Stomach (tissue), 9 donors: ENCODE measurements around the gene KCNQ5. TPM values are rescaled to one million over a fixed set of nuclear protein-coding genes. Genes with fewer than 3 reads are reported as not detected.

Experiments
- DNase-seq, 2 donors: peaks; one replicate each; pipeline versions ENCODE4 v3.0.0 to v3.0.0-alpha.2; 2013 to 2019
- H3K27ac ChIP-seq, 5 donors: fragments of 200-600 bp in 4 of 5; sonication (generic) in 4 of 5; one replicate each; pipeline ENCODE4 v1.5.1; 2013 to 2019; ENCODE audit warnings: mild to moderate bottlenecking in 1 of 5, moderate library complexity in 1 of 5
- H3K27me3 ChIP-seq, 3 donors: fragments of 200-600 bp; sonication (generic); one replicate each; pipeline ENCODE4 v1.5.1; 2017 to 2019; ENCODE audit warnings: mixed run types in 1 of 3
- H3K36me3 ChIP-seq, 4 donors: fragments of 200-600 bp; sonication (generic); 1 replicate in 3 of 4; 2 replicates in 1 of 4; pipeline ENCODE4 v1.5.1; 2016 to 2019
- H3K4me1 ChIP-seq, 4 donors: fragments of 200-600 bp; sonication (generic); one replicate each; pipeline ENCODE4 v1.5.1; 2016 to 2019
- H3K4me3 ChIP-seq, 4 donors: fragments of 200-600 bp; sonication (generic) in 3 of 4; one replicate each; pipeline ENCODE4 v1.5.1; 2016 to 2019; ENCODE audit warnings: mild to moderate bottlenecking in 1 of 4
- H3K9me3 ChIP-seq, 4 donors: fragments of 200-600 bp; sonication (generic); one replicate each; pipeline ENCODE4 v1.5.1; 2016 to 2019
- CTCF ChIP-seq, 7 experiments: fragments of 450-650 bp in 4 of 7; fragments of 200-600 bp in 3 of 7; sonication (generic) in 3 of 7; IDR thresholded peaks; one replicate each; pipeline ENCODE4 v1.5.1; 2016 to 2019; ENCODE audit warnings: antibody characterized with exemption in 7 of 7, control low read depth in 2 of 7, mild to moderate bottlenecking in 1 of 7
- EP300 ChIP-seq: sonication (generic); formaldehyde crosslinking; IDR thresholded peaks from one replicate; pipeline ENCODE4 v1.6.1; 2017; ENCODE audit warnings: antibody characterized with exemption
- POLR2A ChIP-seq, 4 donors: fragments of 450-650 bp; IDR thresholded peaks; one replicate each; pipeline ENCODE4 v1.6.1; 2016; ENCODE audit warnings: antibody characterized with exemption in 4 of 4, control low read depth in 2 of 4, mild to moderate bottlenecking in 1 of 4, moderate library complexity in 1 of 4
- POLR2AphosphoS5 ChIP-seq, 3 donors: sonication (generic); formaldehyde crosslinking; IDR thresholded peaks; one replicate each; pipeline ENCODE4 v1.6.1; 2016; ENCODE audit warnings: antibody characterized with exemption in 3 of 3
- WGBS, 5 donors: extraction: QIAGEN DNeasy Blood & Tissue Kit in 3 of 5; methylation state at CpG; one replicate each; pipeline versions ENCODE4 v1.1.5 to v1.1.7; 2013 to 2018; 5-methylcytosine and 5-hydroxymethylcytosine counted together
- intact Hi-C: fragments of 100-400 bp; cut with DNase I; formaldehyde crosslinking; loops from one replicate; pipeline ENCODE4 v1.15.1; 2023; ENCODE audit warnings: low total_unique reads
- polyA plus RNA-seq, 3 donors: library from polyadenylated mRNA; stranded (reverse); fragments of 200-250 nt; gene quantifications; one replicate each; pipeline ENCODE4 v1.2.3, GENCODE V29; 2013
- total RNA-seq, 5 donors: library from RNA; depleted of rRNA; stranded (reverse); fragments of >200 nt; gene quantifications; one replicate each; pipeline versions ENCODE4 v1.1.0 to v1.2.3, GENCODE V29; 2014 to 2016
- donor health status: healthy with polysubstance abuse.
- donor health status: Bipolar disorder and iron deficiency.
- donor health status: healthy.

Gene KCNQ5
- total and polyA plus RNA-seq, 8 donors: 0.12 to 2.8 (median 0.37) TPM; not detected in 2

GRCh38 chr6:72864236-72864635, 242.4 kb downstream of the KCNQ5 start:
- intact Hi-C loops: no loop called here
- TF ChIP-seq EP300 (no peak), POLR2AphosphoS5 (IDR thresholded peaks at IDR 0.05) (no peak), CTCF (IDR thresholded peaks at IDR 0.05) (no peak)
- H3K9me3 ChIP-seq: no peaks in the 10 kb centered on the region
- 14 to 40% (median 28%) methylated on average over 1 of the region's 1 CpG for WGBS, 5 donors
- H3K27me3 ChIP-seq: no peaks in the 10 kb centered on the region
- H3K27ac ChIP-seq: no peak overlapping the region
- no peaks in the 10 kb centered on the region for H3K36me3 ChIP-seq
- no peak overlapping the region for H3K4me3 ChIP-seq
- H3K4me1 ChIP-seq: peaks cover 0 to 21% (median 9%) of the 10 kb centered on the region in 4 donors
- DNase-seq: no peak

- H3K4me1 ChIP-seq: peaks cover 0 to 21% (median 9%) of the 10 kb centered on the region in 4 donors
- DNase-seq: no peak
- no peak overlapping the region for H3K4me3 ChIP-seq
- no peaks in the 10 kb centered on the region for H3K27me3 ChIP-seq
- no peaks in the 10 kb centered on the region for H3K9me3 ChIP-seq
- no peak overlapping the region for H3K27ac ChIP-seq
- intact Hi-C loops: no loop called here
- no peaks in the 10 kb centered on the region for H3K36me3 ChIP-seq
- TF ChIP-seq EP300: no peak
- TF ChIP-seq POLR2AphosphoS5 (IDR thresholded peaks at IDR 0.05): no peak
- TF ChIP-seq CTCF (IDR thresholded peaks at IDR 0.05): no peak
- no peak for TF ChIP-seq POLR2A (IDR thresholded peaks at IDR 0.05)
Observed at GRCh38 chr6:72864799-72865198, 242.9 kb downstream of the KCNQ5 start.

GRCh38 chr6:72865467-72865866, 243.6 kb downstream of the KCNQ5 start:
- peaks cover 0 to 21% (median 9%) of the 10 kb centered on the region in 4 donors for H3K4me1 ChIP-seq
- H3K4me3 ChIP-seq: no peak overlapping the region
- WGBS, 5 donors: 76 to 95% (median 86%) methylated on average over 2 of the region's 2 CpGs

GRCh38 chr6:72869621-72870020, 247.8 kb downstream of the KCNQ5 start:
- H3K36me3 ChIP-seq: no peaks in the 10 kb centered on the region
- no peaks in the 10 kb centered on the region for H3K27me3 ChIP-seq
- H3K4me3 ChIP-seq: no peak overlapping the region
- peaks cover 0 to 6% (median 0%) of the 10 kb centered on the region in 4 donors for H3K4me1 ChIP-seq
- intact Hi-C loops: no loop called here
- 89 to 95% (median 92%) methylated on average over 5 of the region's 5 CpGs for WGBS, 5 donors
- TF ChIP-seq POLR2A (IDR thresholded peaks at IDR 0.05): no peak
- no peak for TF ChIP-seq POLR2AphosphoS5 (IDR thresholded peaks at IDR 0.05)
- no peak for TF ChIP-seq CTCF (IDR thresholded peaks at IDR 0.05)
- TF ChIP-seq EP300: no peak
- H3K27ac ChIP-seq: no peak overlapping the region
- no peaks in the 10 kb centered on the region for H3K9me3 ChIP-seq
- DNase-seq: no peak

More at GRCh38 chr6:72865467-72865866, 243.6 kb downstream of the KCNQ5 start:
- H3K27me3 ChIP-seq: no peaks in the 10 kb centered on the region
- no peaks in the 10 kb centered on the region for H3K36me3 ChIP-seq
- no peak overlapping the region for H3K27ac ChIP-seq
- intact Hi-C loops: no loop called here
- no peak for DNase-seq
- H3K9me3 ChIP-seq: no peaks in the 10 kb centered on the region
- TF ChIP-seq CTCF (IDR thresholded peaks at IDR 0.05) (no peak), POLR2A (IDR thresholded peaks at IDR 0.05) (no peak), EP300 (no peak), POLR2AphosphoS5 (IDR thresholded peaks at IDR 0.05) (no peak)
